Lower lobe of right lung (tissue), 2 donors: ENCODE data around the gene PTPRK. TPM values are rescaled to one million over a fixed set of nuclear protein-coding genes. Genes with fewer than 3 reads are reported as not detected.

Experiments
- ATAC-seq, 2 donors: fragments of 200-7000 bp; cut with Tn5 transposase; one replicate each; pipeline ENCODE4 v1.9.1; 2020 to 2022; ENCODE audit warnings: mild to moderate bottlenecking in 2 of 2, moderate library complexity in 2 of 2
- DNase-seq: peaks from one replicate; pipeline ENCODE4 v3.0.0-alpha.2; 2020
- H3K27ac ChIP-seq: fragments of 200-600 bp; one replicate; pipeline ENCODE4 v1.8.0; 2022
- H3K27me3 ChIP-seq: fragments of 200-600 bp; one replicate; pipeline ENCODE4 v1.8.0; 2022; ENCODE audit warnings: low read depth
- H3K36me3 ChIP-seq: fragments of 200-600 bp; one replicate; pipeline ENCODE4 v1.8.0; 2022; ENCODE audit warnings: mild to moderate bottlenecking
- H3K4me1 ChIP-seq: fragments of 200-600 bp; one replicate; pipeline ENCODE4 v1.8.0; 2022
- H3K4me3 ChIP-seq: fragments of 200-600 bp; one replicate; pipeline ENCODE4 v1.8.0; 2022; ENCODE audit warnings: mild to moderate bottlenecking
- H3K9me3 ChIP-seq: fragments of 200-600 bp; one replicate; pipeline ENCODE4 v1.8.0; 2022
- CTCF ChIP-seq: fragments of 200-600 bp; IDR thresholded peaks from one replicate; pipeline ENCODE4 v1.8.0; 2022; ENCODE audit warnings: antibody characterized with exemption, mild to moderate bottlenecking
- intact Hi-C: fragments of 100-400 bp; cut with DNase I; formaldehyde crosslinking; loops from one replicate; pipeline ENCODE4 v1.11.0; 2022
- total RNA-seq: library from RNA; stranded (reverse); fragmentation: NEBNext Ultra II Directional; extraction: Animal tissue kit (Norgen Biotek cat#: 25700); gene quantifications from one replicate; pipeline ENCODE4 v1.2.1, GENCODE V29; 2021
- donor health status: DM: no; HTN: yes; CAD: no; lungs with severe emphysema.

The PTPRK gene
- total RNA-seq, 1 donor from 2014 or later = 62.7 TPM

GRCh38 chr6:128364766-128365519 is 155.5 kb downstream of the PTPRK start:
- H3K4me3 ChIP-seq = no peak overlapping the region
- no peak for TF ChIP-seq CTCF
- ATAC-seq (no peak), DNase-seq (no peak)
- H3K27ac ChIP-seq = no peak overlapping the region
- intact Hi-C loops = no loop called here
- no peaks in the 10 kb centered on the region for H3K9me3 ChIP-seq
- no peaks in the 10 kb centered on the region for H3K27me3 ChIP-seq
- H3K36me3 ChIP-seq = no peaks in the 10 kb centered on the region
- H3K4me1 ChIP-seq = no peaks in the 10 kb centered on the region

GRCh38 chr6:128363020-128363813 is 157.2 kb downstream of the PTPRK start:
- H3K4me1 ChIP-seq = no peaks in the 10 kb centered on the region
- intact Hi-C loops = no loop called here
- DNase-seq (no peak), ATAC-seq (no peak)
- H3K27me3 ChIP-seq = no peaks in the 10 kb centered on the region
- H3K9me3 ChIP-seq = no peaks in the 10 kb centered on the region
- no peak for TF ChIP-seq CTCF
- no peak overlapping the region for H3K4me3 ChIP-seq
- no peaks in the 10 kb centered on the region for H3K36me3 ChIP-seq
- no peak overlapping the region for H3K27ac ChIP-seq

- intact Hi-C loops = no loop called here
- no peaks in the 10 kb centered on the region for H3K27me3 ChIP-seq
- TF ChIP-seq CTCF = no peak
- no peaks in the 10 kb centered on the region for H3K4me1 ChIP-seq
- H3K9me3 ChIP-seq = no peaks in the 10 kb centered on the region
- no peak for DNase-seq
- no peak for ATAC-seq
- H3K4me3 ChIP-seq = no peak overlapping the region
- H3K36me3 ChIP-seq = no peaks in the 10 kb centered on the region
- H3K27ac ChIP-seq = no peak overlapping the region
These were observed 159.0 kb downstream of the PTPRK start for GRCh38 chr6:128361378-128361777.

GRCh38 chr6:128358244-128358776 is 162.1 kb downstream of the PTPRK start:
- Histone ChIP-seq H3K4me3 (no peak overlapping the region), H3K36me3 (no peaks in the 10 kb centered on the region), H3K27ac (no peak overlapping the region), H3K9me3 (no peaks in the 10 kb centered on the region), H3K27me3 (no peaks in the 10 kb centered on the region), H3K4me1 (no peaks in the 10 kb centered on the region)
- no peak for TF ChIP-seq CTCF
- no peak for ATAC-seq
- no peak for DNase-seq
- intact Hi-C loops = no loop called here

- DNase-seq = no peak
- no peaks in the 10 kb centered on the region for H3K36me3 ChIP-seq
- no peaks in the 10 kb centered on the region for H3K9me3 ChIP-seq
- no peaks in the 10 kb centered on the region for H3K27me3 ChIP-seq
- TF ChIP-seq CTCF = no peak
- intact Hi-C loops = no loop called here
- no peak overlapping the region for H3K4me3 ChIP-seq
- no peak overlapping the region for H3K27ac ChIP-seq
- no peak for ATAC-seq
- no peaks in the 10 kb centered on the region for H3K4me1 ChIP-seq
These were observed 162.8 kb downstream of the PTPRK start for GRCh38 chr6:128357392-128358130.
